AG04450 (cell line): Measurements from ENCODE around the gene BMERB1. TPM values are rescaled to one million over a fixed set of nuclear protein-coding genes. Genes with fewer than 3 reads are reported as not detected.

Experiments used
- CTCF ChIA-PET: fragments of 300-600, 350-600 bp; formaldehyde crosslinking; extraction: SDS; loops from one replicate; lab custom pipeline; 2022; ENCODE audit warnings: antibody characterized with exemption, inconsistent platforms; lab: Charles Lee
- POLR2A ChIA-PET: fragments of 350-600 bp; formaldehyde crosslinking; extraction: SDS; loops from one replicate; lab custom pipeline; 2021; ENCODE audit warnings: antibody characterized with exemption, inconsistent platforms; lab: Yijun Ruan, JAX
- DNase-seq: peaks from one replicate; pipeline ENCODE4 v3.0.0-alpha.2; 2011; ENCODE audit warnings: low read depth, low spot score
- H3K27ac ChIP-seq: one replicate; pipeline ENCODE4 v1.5.1; 2012; ENCODE audit warnings: low read depth, low read length, control low read depth
- H3K27me3 ChIP-seq: one replicate; pipeline ENCODE4 v1.6.0; 2012; ENCODE audit warnings: low read length; ENCODE audit not compliant: control insufficient read depth, insufficient read depth
- H3K4me3 ChIP-seq: 2 replicates; pipeline ENCODE4 v1.5.1; 2011; ENCODE audit warnings: mild to moderate bottlenecking, low read depth, low read length, control low read depth
- H3K9me3 ChIP-seq: 2 replicates; pipeline ENCODE4 v1.5.1; 2012; ENCODE audit warnings: low read length; ENCODE audit not compliant: control insufficient read depth, insufficient read depth
- polyA plus RNA-seq: library from polyadenylated mRNA; depleted of rRNA; stranded (reverse); fragments of >200 nt; gene quantifications from 2 replicates; pipeline ENCODE4 v1.2.3, GENCODE V29; 2011
- TF ChIP-seq, protein P1 (sequence below): IDR thresholded peaks from 2 replicates; pipeline ENCODE4 v1.5.1; 2011; ENCODE audit warnings: low read depth, low read length, control low read depth, inconsistent platforms

The BMERB1 gene
- polyA plus RNA-seq, 1 experiment, result 43.9 TPM

DNA sequence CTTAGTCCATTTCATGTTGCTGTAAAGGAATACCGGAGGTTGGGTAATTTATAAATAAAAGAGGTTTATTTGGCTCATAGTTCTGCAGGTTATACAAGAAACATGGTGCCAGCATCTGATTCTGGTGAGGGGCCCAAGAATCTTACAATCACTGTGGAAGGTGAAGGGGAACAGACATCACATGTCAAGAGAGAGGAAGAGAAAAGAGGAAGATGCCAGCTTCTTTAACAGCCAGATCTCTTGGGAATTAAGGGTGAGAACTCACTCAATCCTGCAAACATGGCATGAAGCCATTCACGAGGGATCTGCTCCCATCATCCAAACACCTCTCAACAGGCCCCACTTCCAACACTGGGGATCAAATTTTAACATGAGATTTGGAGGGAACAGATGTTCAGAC, 49.5 kb downstream of the BMERB1 start:
- TF ChIP-seq, protein P1, sequence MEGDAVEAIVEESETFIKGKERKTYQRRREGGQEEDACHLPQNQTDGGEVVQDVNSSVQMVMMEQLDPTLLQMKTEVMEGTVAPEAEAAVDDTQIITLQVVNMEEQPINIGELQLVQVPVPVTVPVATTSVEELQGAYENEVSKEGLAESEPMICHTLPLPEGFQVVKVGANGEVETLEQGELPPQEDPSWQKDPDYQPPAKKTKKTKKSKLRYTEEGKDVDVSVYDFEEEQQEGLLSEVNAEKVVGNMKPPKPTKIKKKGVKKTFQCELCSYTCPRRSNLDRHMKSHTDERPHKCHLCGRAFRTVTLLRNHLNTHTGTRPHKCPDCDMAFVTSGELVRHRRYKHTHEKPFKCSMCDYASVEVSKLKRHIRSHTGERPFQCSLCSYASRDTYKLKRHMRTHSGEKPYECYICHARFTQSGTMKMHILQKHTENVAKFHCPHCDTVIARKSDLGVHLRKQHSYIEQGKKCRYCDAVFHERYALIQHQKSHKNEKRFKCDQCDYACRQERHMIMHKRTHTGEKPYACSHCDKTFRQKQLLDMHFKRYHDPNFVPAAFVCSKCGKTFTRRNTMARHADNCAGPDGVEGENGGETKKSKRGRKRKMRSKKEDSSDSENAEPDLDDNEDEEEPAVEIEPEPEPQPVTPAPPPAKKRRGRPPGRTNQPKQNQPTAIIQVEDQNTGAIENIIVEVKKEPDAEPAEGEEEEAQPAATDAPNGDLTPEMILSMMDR, result no peak
- DNase-seq, result no peak
- CTCF ChIA-PET, result no interaction called here
- no peaks in the 10 kb centered on the region for H3K9me3 ChIP-seq
- H3K27me3 ChIP-seq, result no peaks in the 10 kb centered on the region
- H3K27ac ChIP-seq, result no peak overlapping the region
- POLR2A ChIA-PET, result no interaction called here
- H3K4me3 ChIP-seq, result no peak overlapping the region

DNA sequence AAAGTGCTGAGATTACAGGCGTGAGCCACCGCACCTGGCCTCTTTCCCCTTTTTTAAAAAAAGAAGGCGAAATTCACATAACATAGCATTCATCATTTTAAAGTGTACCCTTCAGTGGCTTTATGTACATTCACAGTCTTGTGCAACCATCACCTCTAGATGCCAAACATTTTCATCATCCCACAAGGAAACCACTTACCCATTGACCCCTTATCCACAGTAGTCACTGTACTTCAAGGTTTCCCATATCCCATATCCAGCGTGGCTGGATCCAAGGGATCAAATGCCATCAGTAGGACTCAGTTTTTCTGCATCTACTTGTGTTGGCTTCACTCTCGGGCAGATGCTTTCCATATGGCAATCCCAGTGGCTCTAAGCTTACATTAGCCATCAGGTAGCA, 50.3 kb downstream of the BMERB1 start:
- H3K27ac ChIP-seq, result no peak overlapping the region

DNA sequence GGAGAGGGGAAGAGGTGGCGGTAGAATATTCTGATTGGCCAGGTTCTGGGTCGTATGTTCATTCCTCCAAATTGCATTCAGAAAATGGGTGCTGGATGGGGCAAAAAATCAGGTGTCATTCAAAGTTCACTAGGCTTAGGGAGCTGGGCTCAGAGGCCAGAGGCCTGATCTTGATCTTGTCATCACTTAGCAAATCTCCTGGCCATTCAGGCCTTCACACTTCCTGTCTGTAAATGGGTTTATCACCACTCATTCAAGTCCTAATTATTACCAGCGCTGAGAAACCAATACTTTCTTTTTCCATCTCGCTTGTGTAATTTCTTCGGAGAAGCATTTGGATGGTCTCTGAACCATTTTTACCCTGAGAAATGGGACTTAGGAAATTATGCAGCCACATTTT, 50.8 kb downstream of the BMERB1 start:
- TF ChIP-seq, protein P1, result no peak
- ChIA-PET POLR2A (no interaction called here), CTCF (no interaction called here)
- no peak for DNase-seq
- Histone ChIP-seq H3K27me3 (no peaks in the 10 kb centered on the region), H3K27ac (no peak overlapping the region), H3K9me3 (no peaks in the 10 kb centered on the region), H3K4me3 (no peak overlapping the region)

More for the DNA sequence above, 50.3 kb downstream of the BMERB1 start:
- Histone ChIP-seq H3K27me3 (no peaks in the 10 kb centered on the region), H3K9me3 (no peaks in the 10 kb centered on the region), H3K4me3 (no peak overlapping the region)
- POLR2A ChIA-PET, result no interaction called here
- CTCF ChIA-PET, result no interaction called here
- DNase-seq, result no peak
- TF ChIP-seq, protein P1, result no peak

DNA sequence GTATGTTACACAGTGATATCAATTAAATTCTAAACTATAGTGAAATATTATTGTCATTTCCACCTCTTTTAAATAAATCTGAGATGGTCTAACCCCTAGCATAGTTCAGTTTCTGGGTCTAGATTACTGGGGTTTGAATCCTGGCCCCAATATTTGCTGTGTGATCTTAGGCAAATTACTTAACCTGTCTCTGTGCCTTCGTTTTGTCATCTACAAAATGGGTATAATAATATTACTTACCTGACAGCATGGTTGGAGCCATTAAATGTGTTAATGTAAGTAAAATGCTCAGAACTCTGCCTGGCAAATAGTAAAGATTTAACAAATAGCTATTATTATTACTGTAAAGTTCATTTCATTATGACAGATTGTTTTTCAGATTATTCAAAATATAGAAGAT, 52.3 kb downstream of the BMERB1 start:
- ChIA-PET CTCF (no interaction called here), POLR2A (no interaction called here)
- TF ChIP-seq, protein P1, result no peak

DNA sequence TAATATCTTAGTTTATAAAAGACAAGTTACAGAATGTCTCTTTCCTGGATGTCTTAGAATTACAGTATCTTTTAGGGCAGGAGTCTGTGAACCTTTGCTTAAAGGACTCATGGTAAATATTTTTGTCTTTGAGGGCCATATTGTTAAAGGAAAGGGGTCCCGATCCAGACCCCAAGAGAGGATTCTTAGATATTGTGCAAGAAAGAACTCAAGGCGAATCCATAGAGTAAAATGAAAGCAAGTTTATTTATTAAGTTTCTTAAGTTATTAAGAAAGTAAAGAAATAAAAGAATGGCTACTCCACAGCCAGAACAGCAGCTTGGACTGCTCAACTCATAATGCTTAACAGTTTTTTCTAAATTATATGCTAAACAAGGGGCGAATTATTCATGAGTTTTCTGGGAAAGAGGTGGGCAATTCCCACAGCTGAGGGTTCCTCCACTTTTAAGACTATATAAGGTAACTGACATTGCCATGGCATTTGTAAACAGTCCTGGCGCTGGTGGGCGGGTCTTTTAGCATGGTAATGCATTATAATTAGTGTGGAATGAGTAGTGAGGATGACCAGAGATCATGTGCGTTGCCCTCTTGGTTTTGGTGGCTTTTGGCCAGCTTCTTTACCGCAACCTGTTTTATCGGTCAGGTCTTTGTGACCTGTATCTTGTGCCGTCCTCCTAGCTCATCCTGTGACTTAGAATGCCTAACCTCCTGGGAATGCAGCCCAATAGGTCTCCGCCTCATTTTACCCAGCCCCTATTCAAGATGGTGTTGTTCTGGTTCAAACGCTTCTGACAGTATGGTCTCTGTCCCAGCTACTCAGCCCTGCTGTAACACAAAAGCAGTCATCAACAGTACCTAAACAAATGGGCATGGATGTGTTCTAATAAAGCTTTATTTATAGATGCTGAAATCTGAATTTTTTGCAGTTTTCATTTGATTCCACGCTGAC, 53.2 kb downstream of the BMERB1 start:
- TF ChIP-seq, protein P1, result no peak
- no peak overlapping the region for H3K4me3 ChIP-seq
- no peak for DNase-seq
- CTCF ChIA-PET, result no interaction called here
- POLR2A ChIA-PET, result no interaction called here
- no peak overlapping the region for H3K27ac ChIP-seq
- no peaks in the 10 kb centered on the region for H3K9me3 ChIP-seq
- H3K27me3 ChIP-seq, result no peaks in the 10 kb centered on the region

More for the DNA sequence above, 52.3 kb downstream of the BMERB1 start:
- H3K9me3 ChIP-seq, result no peaks in the 10 kb centered on the region
- DNase-seq, result no peak
- no peak overlapping the region for H3K4me3 ChIP-seq
- H3K27ac ChIP-seq, result no peak overlapping the region
- H3K27me3 ChIP-seq, result no peaks in the 10 kb centered on the region
